ENCODE results near the gene RP2.

DNA sequence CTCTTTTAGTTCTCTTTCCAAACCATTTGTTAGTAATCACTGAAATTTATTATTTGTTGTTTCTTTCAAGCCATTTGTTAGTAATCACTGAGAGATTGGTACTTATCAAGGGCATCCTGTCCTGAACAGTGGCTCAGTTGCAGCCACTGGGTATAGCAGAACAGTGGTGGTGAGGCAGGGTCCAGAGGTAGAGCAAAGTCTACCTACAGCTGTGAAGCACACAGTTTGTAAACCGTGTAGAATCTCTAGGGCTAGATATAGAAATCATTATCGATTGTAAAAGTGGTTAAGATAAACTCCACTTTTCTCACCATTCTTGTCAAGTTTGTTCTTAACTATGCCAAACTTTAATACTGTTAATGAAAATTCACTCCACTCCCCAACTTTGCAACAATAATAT is 79.4 kb downstream of the RP2 start:
- TF ChIP-seq, protein P1, sequence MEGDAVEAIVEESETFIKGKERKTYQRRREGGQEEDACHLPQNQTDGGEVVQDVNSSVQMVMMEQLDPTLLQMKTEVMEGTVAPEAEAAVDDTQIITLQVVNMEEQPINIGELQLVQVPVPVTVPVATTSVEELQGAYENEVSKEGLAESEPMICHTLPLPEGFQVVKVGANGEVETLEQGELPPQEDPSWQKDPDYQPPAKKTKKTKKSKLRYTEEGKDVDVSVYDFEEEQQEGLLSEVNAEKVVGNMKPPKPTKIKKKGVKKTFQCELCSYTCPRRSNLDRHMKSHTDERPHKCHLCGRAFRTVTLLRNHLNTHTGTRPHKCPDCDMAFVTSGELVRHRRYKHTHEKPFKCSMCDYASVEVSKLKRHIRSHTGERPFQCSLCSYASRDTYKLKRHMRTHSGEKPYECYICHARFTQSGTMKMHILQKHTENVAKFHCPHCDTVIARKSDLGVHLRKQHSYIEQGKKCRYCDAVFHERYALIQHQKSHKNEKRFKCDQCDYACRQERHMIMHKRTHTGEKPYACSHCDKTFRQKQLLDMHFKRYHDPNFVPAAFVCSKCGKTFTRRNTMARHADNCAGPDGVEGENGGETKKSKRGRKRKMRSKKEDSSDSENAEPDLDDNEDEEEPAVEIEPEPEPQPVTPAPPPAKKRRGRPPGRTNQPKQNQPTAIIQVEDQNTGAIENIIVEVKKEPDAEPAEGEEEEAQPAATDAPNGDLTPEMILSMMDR (IDR thresholded peaks at IDR 0.05) = no peak
- TF ChIP-seq POLR2A (IDR thresholded peaks at IDR 0.05) = no peak
